A549 (cell line): ENCODE data around the gene MAD1L1. TPM values are rescaled to one million over a fixed set of nuclear protein-coding genes. Genes with fewer than 3 reads are reported as not detected.

Experiments used
- ATAC-seq, 2 experiments: fragments of 200-7000 bp in 1 of 2; fragments of >200 bp in 1 of 2; cut with Nextera tagmentation in 1 of 2; cut with Tn5 transposase in 1 of 2; 3 replicates each; pipeline versions ENCODE4 v1.8.0 to v1.9.1; 2018 to 2020; ENCODE audit warnings: mild to moderate bottlenecking in 1 of 2, moderate library complexity in 1 of 2
- CTCF ChIA-PET: fragments of 300-600 bp; sonication (Branson Sonifier 250); formaldehyde crosslinking; extraction: SDS; loops from one replicate; lab custom pipeline; 2021; ENCODE audit warnings: antibody characterized with exemption, inconsistent platforms; lab: Yijun Ruan, JAX
- POLR2A ChIA-PET: fragments of 350-600 bp; formaldehyde crosslinking; extraction: SDS; loops from one replicate; lab custom pipeline; 2021; ENCODE audit warnings: antibody characterized with exemption, inconsistent platforms; lab: Yijun Ruan, JAX
- DNase-seq, 2 experiments: peaks; one replicate each; pipeline versions ENCODE4 v3.0.0 to v3.0.0-alpha.2; 2011 to 2016; ENCODE audit warnings: low read depth in 1 of 2, low spot score in 1 of 2
- FAIRE-seq: peaks from 2 replicates; lab custom pipeline; 2011; peaks lifted over from hg19 to GRCh38; lab: Jason Lieb, UNC
- H3K27ac ChIP-seq, 2 experiments: fragments of >200 bp; sonication (Bioruptor Twin); formaldehyde crosslinking; 3 replicates each; pipeline ENCODE4 v1.5.1; 2016 to 2017
- H3K4me1 ChIP-seq: fragments of >200 bp; sonication (Bioruptor Twin); formaldehyde crosslinking; 3 replicates; pipeline ENCODE4 v1.6.1; 2016
- H3K4me2 ChIP-seq: fragments of >200 bp; sonication (Bioruptor Twin); formaldehyde crosslinking; 3 replicates; pipeline ENCODE4 v1.6.1; 2016
- H3K4me3 ChIP-seq: fragments of >200 bp; sonication (Bioruptor Twin); formaldehyde crosslinking; 3 replicates; pipeline ENCODE4 v1.5.1; 2016
- H3K9me3 ChIP-seq: fragments of >200 bp; sonication (Bioruptor Twin); formaldehyde crosslinking; 3 replicates; pipeline ENCODE4 v1.6.1; 2016
- ATOH8 ChIP-seq: fragments of 250-450 bp; sonication (Bioruptor Pico); IDR thresholded peaks from 2 replicates; pipeline ENCODE4 v1.5.0; 2020; ENCODE audit warnings: low read depth, mild to moderate bottlenecking, moderate library complexity
- CHD4 ChIP-seq: fragments of 200-600 bp; sonication (generic); IDR thresholded peaks from 2 replicates; pipeline ENCODE4 v1.6.1; 2016; ENCODE audit warnings: antibody characterized with exemption, mild to moderate bottlenecking, borderline replicate concordance
- CTCF ChIP-seq: fragments of >200 bp; sonication (Bioruptor Twin); formaldehyde crosslinking; IDR thresholded peaks from 3 replicates; pipeline ENCODE4 v1.5.1; 2016
- EHMT2 ChIP-seq: fragments of 200-600 bp; sonication (generic); IDR thresholded peaks from 2 replicates; pipeline ENCODE4 v1.6.1; 2016; ENCODE audit warnings: antibody characterized with exemption, low read depth, mild to moderate bottlenecking, moderate library complexity
- ELK1 ChIP-seq: fragments of 150-350 bp; IDR thresholded peaks from 2 replicates; pipeline ENCODE4 v1.6.1; 2014; ENCODE audit warnings: low read depth, mild to moderate bottlenecking, low read length
- EP300 ChIP-seq, 2 experiments: fragments of >200 bp; sonication (Bioruptor Twin); formaldehyde crosslinking; IDR thresholded peaks; 2 replicates in 1 of 2; 3 replicates in 1 of 2; pipeline ENCODE4 v1.6.1; 2016 to 2017
- ESRRA ChIP-seq: fragments of 150-350 bp; IDR thresholded peaks from 2 replicates; pipeline ENCODE4 v1.6.1; 2014; ENCODE audit warnings: mild to moderate bottlenecking, low read length, borderline replicate concordance
- HES2 ChIP-seq: fragments of >200 bp; sonication (Bioruptor Twin); formaldehyde crosslinking; IDR thresholded peaks from 2 replicates; pipeline ENCODE4 v1.6.1; 2016
- HMGXB4 ChIP-seq: fragments of 250-450 bp; sonication (Bioruptor Pico); IDR thresholded peaks from 2 replicates; pipeline ENCODE4 v1.5.0; 2021; ENCODE audit warnings: mild to moderate bottlenecking, moderate library complexity, borderline replicate concordance
- HOXA7 ChIP-seq: fragments of 250-450 bp; sonication (Bioruptor Pico); IDR thresholded peaks from 2 replicates; pipeline ENCODE4 v1.5.0; 2020; ENCODE audit warnings: mild to moderate bottlenecking, moderate library complexity
- JUN ChIP-seq, 2 experiments: fragments of >200 bp; sonication (Bioruptor Twin); formaldehyde crosslinking; IDR thresholded peaks; 2 replicates in 1 of 2; 3 replicates in 1 of 2; pipeline ENCODE4 v1.6.1; 2016 to 2017
- JUNB ChIP-seq: fragments of >200 bp; sonication (Bioruptor Twin); formaldehyde crosslinking; IDR thresholded peaks from 2 replicates; pipeline ENCODE4 v1.6.1; 2016
- MAZ ChIP-seq: fragments of 150-350 bp; IDR thresholded peaks from 2 replicates; pipeline ENCODE4 v1.6.1; 2014; ENCODE audit warnings: antibody characterized with exemption, low read depth, low read length, borderline replicate concordance
- MYC ChIP-seq: IDR thresholded peaks from 2 replicates; pipeline ENCODE4 v1.6.1; 2012; ENCODE audit warnings: mild to moderate bottlenecking, inconsistent platforms, low read length, improper control_type of control experiment, borderline replicate concordance
- NFE2L2 ChIP-seq: fragments of 150-350 bp; conservative IDR thresholded peaks from 2 replicates; pipeline ENCODE4 v1.6.1; 2014; ENCODE audit warnings: low read length
- POLR2A ChIP-seq: IDR thresholded peaks from 2 replicates; pipeline ENCODE4 v1.6.1; 2012; ENCODE audit warnings: mild to moderate bottlenecking, low read length
- POLR2AphosphoS2 ChIP-seq: conservative IDR thresholded peaks from 2 replicates; pipeline ENCODE4 v1.6.1; 2012; ENCODE audit warnings: low read length, improper control_type of control experiment, inconsistent platforms
- RAD21 ChIP-seq, 2 experiments: fragments of >200 bp in 1 of 2; sonication (Bioruptor Twin) in 1 of 2; formaldehyde crosslinking in 1 of 2; IDR thresholded peaks in 1 of 2; conservative IDR thresholded peaks in 1 of 2; 2 replicates in 1 of 2; 3 replicates in 1 of 2; pipeline ENCODE4 v1.6.1; 2012 to 2018; ENCODE audit warnings: inconsistent platforms in 1 of 2
- RCOR1 ChIP-seq: fragments of 150-350 bp; IDR thresholded peaks from 2 replicates; pipeline ENCODE4 v1.6.1; 2014; ENCODE audit warnings: antibody characterized with exemption, low read length, low read depth
- RFX5 ChIP-seq: fragments of 450-650 bp; IDR thresholded peaks from 2 replicates; pipeline ENCODE4 v1.7.1; 2014; ENCODE audit warnings: antibody characterized with exemption, mild to moderate bottlenecking, moderate library complexity
- SMC3 ChIP-seq: fragments of >200 bp; sonication (Bioruptor Twin); formaldehyde crosslinking; IDR thresholded peaks from 3 replicates; pipeline ENCODE4 v1.6.1; 2018; ENCODE audit warnings: inconsistent platforms
- TP53 ChIP-seq: fragments of 250-450 bp; sonication (Bioruptor Pico); IDR thresholded peaks from 2 replicates; pipeline ENCODE4 v1.5.0; 2021; ENCODE audit warnings: mild to moderate bottlenecking, moderate library complexity
- ZC3H11A ChIP-seq: fragments of 450-650 bp; IDR thresholded peaks from 2 replicates; pipeline ENCODE4 v1.6.1; 2014; ENCODE audit warnings: antibody characterized with exemption, mild to moderate bottlenecking
- ZNF302 ChIP-seq: fragments of 250-450 bp; sonication (Bioruptor Pico); IDR thresholded peaks from 2 replicates; pipeline ENCODE4 v1.9.0; 2021; ENCODE audit warnings: inconsistent platforms, mild to moderate bottlenecking, moderate library complexity
- WGBS: methylation state at CpG from one replicate; pipeline ENCODE4 v1.1.6; 2017; ENCODE audit errors: missing lambda C conversion rate; 5-methylcytosine and 5-hydroxymethylcytosine counted together
- polyA plus RNA-seq, 4 experiments: library from polyadenylated mRNA; depleted of rRNA in 3 of 4; stranded (reverse); fragments of >200 nt; fragmentation: RNase III in 1 of 4; extraction: RNeasy Plus Mini Kit Qiagen cat#74134 plus additional on column Dnase treatment in 1 of 4; gene quantifications; 2 replicates in 3 of 4; 3 replicates in 1 of 4; pipeline ENCODE4 v1.2.3, GENCODE V29; 2011 to 2017

Gene MAD1L1
- polyA plus RNA-seq, 2 of the 4 experiments (the other 2 are of a cell fraction): 13.6 to 16.6 TPM

- Histone ChIP-seq H3K9me3 (peaks cover 10% of the 10 kb centered on the region), H3K4me1 (no peaks in the 10 kb centered on the region), H3K4me3 (no peak overlapping the region), H3K27ac (no peak overlapping the region), H3K4me2 (no peak overlapping the region)
- no peak for FAIRE-seq
- POLR2A ChIA-PET: no interaction called here
- CTCF ChIA-PET: interaction anchor here (0.6 to 1.4 kb wide), 4 partner anchors 8 to 106 kb away, joined by 3 to 4 read pairs (median 3); no protein-coding TSS in a partner anchor
- no peak for ATAC-seq
- WGBS: 79% methylated on average over 4 of the region's 4 CpGs
- no peak for DNase-seq
- TF ChIP-seq CTCF (no peak), HMGXB4 (CRISPR knock-in tag) (no peak), MYC (no peak), ESRRA (no peak), NFE2L2 (no peak), HOXA7 (no peak), RFX5 (no peak)
Measured at GRCh38 chr7:2186166-2186565, 46.6 kb downstream of the MAD1L1 start.

GRCh38 chr7:2185715-2186114 is 47.0 kb downstream of the MAD1L1 start:
- Histone ChIP-seq H3K27ac (no peak overlapping the region), H3K9me3 (peaks cover 10% of the 10 kb centered on the region)
- WGBS: 86% methylated on average over 8 of the region's 8 CpGs
- TF ChIP-seq ZNF302: no peak
- no peak for TF ChIP-seq POLR2AphosphoS2
- TF ChIP-seq MAZ: no peak
- no peak for TF ChIP-seq JUN (IDR thresholded peaks at IDR 0.05)
- TF ChIP-seq HES2: no peak
- no peak for TF ChIP-seq ELK1
- TF ChIP-seq EHMT2: no peak
- TF ChIP-seq SMC3: no peak
- no peak for TF ChIP-seq ATOH8 (CRISPR knock-in tag)
- no peak for TF ChIP-seq EP300 (IDR thresholded peaks at IDR 0.05)
- no peak for TF ChIP-seq RCOR1
- no peak for TF ChIP-seq HOXA7
- TF ChIP-seq TP53 (CRISPR knock-in tag): no peak
- TF ChIP-seq POLR2A: no peak
- TF ChIP-seq RFX5: no peak
- TF ChIP-seq CHD4: no peak
- no peak for TF ChIP-seq JUNB
- TF ChIP-seq RAD21 (conservative IDR thresholded peaks at IDR 0.05 in 1 of 2, IDR thresholded peaks at IDR 0.05 in 1 of 2): no peak
- no peak for TF ChIP-seq ZC3H11A
- TF ChIP-seq NFE2L2: no peak
- TF ChIP-seq, all 56 proteins: peak for 0
- Histone ChIP-seq H3K4me1 (no peaks in the 10 kb centered on the region), H3K4me3 (no peak overlapping the region), H3K4me2 (no peak overlapping the region)
- FAIRE-seq: no peak
- CTCF ChIA-PET: interaction anchor here (1.4 kb wide), 1 partner anchor 19 kb away, joined by 3 read pairs; no protein-coding TSS in a partner anchor
- DNase-seq: no peak
- POLR2A ChIA-PET: no interaction called here
- no peak for ATAC-seq
